ENCODE results near the gene KRT9. TPM values are rescaled to one million over a fixed set of nuclear protein-coding genes. Genes with fewer than 3 reads are reported as not detected.

Gene KRT9
- total RNA-seq, 2 donors from 2014 or later, result not detected

DNA sequence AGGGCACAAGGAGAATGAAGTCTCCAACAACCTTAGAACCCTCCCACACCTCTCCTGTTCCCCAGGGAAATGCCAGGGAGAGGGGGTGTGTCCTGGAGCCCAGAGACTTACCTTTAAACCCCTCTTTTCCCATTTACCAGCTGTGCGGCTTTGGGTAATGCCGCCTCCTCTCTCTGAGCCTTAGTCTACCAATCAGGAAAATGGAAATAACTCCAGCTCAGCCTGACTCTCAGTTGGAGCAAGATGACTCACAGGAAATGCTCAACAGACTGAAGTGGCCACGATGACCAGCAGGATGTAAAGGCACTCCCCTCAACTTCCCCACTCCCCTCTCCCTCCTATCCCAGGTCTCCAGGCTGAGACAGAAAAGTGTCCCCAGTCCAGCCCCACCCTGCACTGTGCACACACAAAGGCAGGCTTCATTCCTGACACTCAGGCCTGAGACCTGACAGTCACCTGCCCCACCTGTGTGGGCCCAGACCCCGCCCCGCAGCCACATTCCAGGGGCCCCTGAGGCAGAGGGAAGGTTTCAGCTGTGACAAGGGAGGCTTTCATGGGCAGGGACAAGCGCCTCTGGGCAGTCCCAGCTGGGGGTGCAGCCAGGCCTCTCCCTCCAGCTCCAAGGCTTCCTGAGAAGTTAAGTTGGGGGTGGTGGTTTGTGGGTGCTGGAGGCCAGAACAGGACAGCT lies 50.1 kb downstream of the KRT9 start:
- H3K36me3 ChIP-seq, result no peaks in the 10 kb centered on the region
- H3K27ac ChIP-seq, result peak overlapping the region; percentile 3 to 24
- 55% methylated on average over 6 of the region's 6 CpGs for WGBS
- intact Hi-C loops (cut with DNase I), result no loop called here
- H3K4me1 ChIP-seq (replicated peaks), result peaks cover 8% of the 10 kb centered on the region
- TF ChIP-seq POLR2A (IDR thresholded peaks at IDR 0.05) (no peak), POLR2AphosphoS5 (IDR thresholded peaks at IDR 0.05) (no peak), CTCF (IDR thresholded peaks at IDR 0.05) (no peak)
- no peak overlapping the region for H3K4me3 ChIP-seq
- DNase-seq (ENCODE audit: low spot score), result no peak
- H3K9me3 ChIP-seq, result no peaks in the 10 kb centered on the region
- H3K27me3 ChIP-seq (replicated peaks; ENCODE audit: insufficient read depth), result no peaks in the 10 kb centered on the region

- Histone ChIP-seq H3K27me3 (replicated peaks; ENCODE audit: insufficient read depth) (no peaks in the 10 kb centered on the region), H3K4me1 (replicated peaks) (peaks cover 8% of the 10 kb centered on the region), H3K36me3 (no peaks in the 10 kb centered on the region), H3K4me3 (no peak overlapping the region), H3K27ac (peak overlapping the region; percentile 3 to 24), H3K9me3 (no peaks in the 10 kb centered on the region)
- 34% methylated on average over 10 of the region's 10 CpGs for WGBS
- no peak for DNase-seq (ENCODE audit: low spot score)
- TF ChIP-seq CTCF (IDR thresholded peaks at IDR 0.05) (no peak), POLR2A (IDR thresholded peaks at IDR 0.05) (no peak), POLR2AphosphoS5 (IDR thresholded peaks at IDR 0.05) (no peak)
- intact Hi-C loops (cut with DNase I), result no loop called here
Measured at GRCh38 chr17:41520821-41521521, 50.9 kb downstream of the KRT9 start.

DNA sequence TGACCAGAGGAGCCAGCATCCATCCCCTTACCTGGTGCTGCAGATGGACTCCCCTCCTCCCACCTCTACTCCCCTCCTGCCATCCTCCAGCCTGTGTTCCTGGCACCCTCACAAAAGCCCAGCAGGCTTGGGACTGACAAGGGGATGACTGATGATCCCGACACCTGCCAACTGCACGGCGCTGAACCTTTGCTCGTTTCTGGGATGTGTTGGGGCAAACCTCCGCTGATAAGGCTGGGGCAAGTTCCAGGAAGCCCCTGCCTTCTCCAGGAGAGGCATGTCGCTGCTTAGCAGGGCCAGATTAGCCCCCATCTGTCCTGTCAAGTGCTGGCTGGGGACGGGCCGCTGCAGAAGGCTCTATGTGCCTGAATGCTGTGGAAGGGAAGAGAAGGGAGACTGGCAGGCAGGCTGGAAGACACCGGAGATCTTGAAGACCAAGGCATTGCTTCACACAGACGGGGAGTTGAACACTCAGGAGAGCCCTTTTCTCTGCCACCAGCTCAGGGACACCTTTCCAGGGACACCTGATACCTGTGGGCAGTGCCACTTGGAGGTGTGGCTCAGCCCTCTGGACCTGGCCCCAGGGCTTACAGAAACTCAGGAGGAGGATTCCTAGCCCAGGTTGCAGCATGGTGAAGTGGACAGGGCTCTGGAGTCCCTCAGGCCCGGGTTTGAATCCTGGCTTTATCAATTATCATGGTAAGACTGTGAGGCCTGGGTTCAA lies 52.2 kb downstream of the KRT9 start:
- Histone ChIP-seq H3K4me1 (replicated peaks) (peaks cover 8% of the 10 kb centered on the region), H3K4me3 (no peak overlapping the region), H3K36me3 (no peaks in the 10 kb centered on the region), H3K27me3 (replicated peaks; ENCODE audit: insufficient read depth) (no peaks in the 10 kb centered on the region), H3K27ac (peak overlapping the region; percentile 12), H3K9me3 (no peaks in the 10 kb centered on the region)
- TF ChIP-seq CTCF (IDR thresholded peaks at IDR 0.05) (no peak), POLR2AphosphoS5 (IDR thresholded peaks at IDR 0.05) (peak; percentile 28), POLR2A (IDR thresholded peaks at IDR 0.05) (no peak)
- intact Hi-C loops (cut with DNase I), result no loop called here
- WGBS, result 47% methylated on average over 10 of the region's 11 CpGs
- peak; percentile 73 for DNase-seq (ENCODE audit: low spot score)

DNA sequence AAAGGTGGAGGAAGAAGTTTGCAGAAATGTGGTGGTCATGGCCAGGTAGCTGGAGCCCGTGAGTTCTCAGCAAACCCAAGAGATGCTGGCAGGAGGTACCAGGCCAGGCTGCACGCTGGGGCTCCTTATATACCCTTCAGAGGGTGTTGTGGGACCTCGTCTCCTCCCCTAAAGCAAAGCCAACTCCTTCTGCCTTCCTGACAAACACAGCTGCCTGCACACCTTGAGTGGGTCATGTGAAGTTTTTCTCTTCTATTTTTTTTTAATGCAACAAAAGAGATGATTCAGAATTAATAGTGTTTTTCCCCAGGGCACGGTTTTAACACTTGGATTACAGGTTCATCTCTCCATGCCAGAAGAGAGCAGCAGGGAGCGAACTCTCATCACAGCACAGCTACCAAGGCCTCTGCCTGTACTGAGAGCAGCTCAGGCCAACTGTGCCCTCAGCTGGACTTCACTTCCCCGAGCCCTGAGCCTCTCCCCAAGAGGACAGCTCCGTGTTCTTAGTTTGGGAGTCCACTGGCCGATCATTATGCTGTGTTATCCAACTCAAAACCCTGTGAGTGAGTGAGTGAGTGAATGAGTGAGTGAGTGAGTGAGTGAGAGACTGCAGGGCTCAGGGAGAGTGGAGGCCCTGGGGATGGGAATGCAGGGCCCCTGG lies 52.9 kb downstream of the KRT9 start, which contains the start of gene KRT15:
Gene KRT15, minus strand, starts transcription at position 102 of the 661 bp plus-strand sequence. Its CDS starts 63 bp downstream, at position 39.
- Histone ChIP-seq H3K27ac (peak within 1 kb of the TSS; percentile 21 to 22), H3K4me1 (replicated peaks) (peaks cover 8% of the 10 kb centered on the region), H3K36me3 (no peaks in the 10 kb centered on the region), H3K27me3 (replicated peaks; ENCODE audit: insufficient read depth) (no peaks in the 10 kb centered on the region), H3K9me3 (no peaks in the 10 kb centered on the region), H3K4me3 (peak within 1 kb of the TSS; percentile 26 to 27)
- 52% methylated on average over 8 of the region's 8 CpGs for WGBS
- TF ChIP-seq POLR2A (IDR thresholded peaks at IDR 0.05) (peak; percentile 67), POLR2AphosphoS5 (IDR thresholded peaks at IDR 0.05) (peak; percentile 82), CTCF (IDR thresholded peaks at IDR 0.05) (peak in 1 of 4 experiments; percentile 3)
- peak; percentile 55 for DNase-seq (ENCODE audit: low spot score)
- intact Hi-C loops (cut with DNase I), result no loop called here

All from prostate gland (tissue), 2 donors.